Measurements from ENCODE around the gene C10orf105. TPM values are rescaled to one million over a fixed set of nuclear protein-coding genes. Genes with fewer than 3 reads are reported as not detected.

Gene C10orf105
- polyA plus RNA-seq, 1 of the 3 experiments (the other 2 are of a cell fraction), result not detected

DNA sequence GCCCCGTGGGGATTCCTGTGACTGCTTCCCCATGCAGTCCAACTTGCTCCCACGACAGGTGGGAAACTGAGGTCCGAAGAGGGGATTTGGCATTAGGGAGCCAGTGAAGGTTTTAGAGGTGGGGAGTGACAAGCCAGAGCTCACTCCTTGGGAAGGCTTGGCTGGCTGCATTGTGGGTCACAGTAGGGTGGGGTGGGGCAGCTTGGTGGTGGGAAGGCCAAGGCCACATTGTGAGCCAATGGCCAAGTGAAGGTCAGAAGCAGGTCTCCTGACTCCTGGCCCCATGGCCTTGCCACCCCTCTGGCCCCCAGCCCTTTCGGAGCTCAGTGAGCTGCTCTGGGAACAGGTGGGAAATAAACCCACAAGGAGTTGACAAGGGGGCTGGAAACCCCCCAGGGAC lies 2.5 kb downstream of the C10orf105 start:
- no peak for DNase-seq
- POLR2A ChIA-PET, result interaction anchor here (1.0 kb wide), 1 partner anchor 398 kb away, joined by 3 read pairs; the partner anchor contains the start of gene SLC29A3

DNA sequence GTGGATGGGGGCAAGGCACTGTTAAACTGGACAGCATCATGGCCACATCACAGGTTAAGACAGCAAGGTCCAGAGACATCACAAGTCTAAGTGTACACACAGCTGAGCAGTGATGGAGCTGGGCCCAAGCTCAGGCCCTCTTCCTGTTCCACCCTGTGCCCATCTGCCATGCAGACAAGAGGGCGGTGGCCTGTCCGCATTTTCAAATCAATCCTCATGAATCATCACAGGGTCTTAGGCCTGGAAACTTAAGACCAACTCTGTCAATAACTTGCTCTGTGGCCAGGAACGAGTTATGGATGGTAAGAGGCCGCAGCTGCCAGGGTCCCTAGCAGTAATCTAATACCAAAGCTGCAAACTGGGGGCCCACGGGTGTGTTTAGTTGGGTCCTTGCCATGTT lies 3.2 kb downstream of the C10orf105 start:
- no peak overlapping the region for H3K9ac ChIP-seq
- no peak overlapping the region for H2AFZ ChIP-seq (ENCODE audit: low read depth)
- peaks cover 0 to 41% of the 10 kb centered on the region in 2 experiments; a peak in 1 of 4 replicates for H3K4me1 ChIP-seq (ENCODE audit: control insufficient read depth in 1 of 2, insufficient read depth in 2 of 2, low read depth in 1 of 2, low read length in 1 of 2)
- no peak for DNase-seq
- H3F3A ChIP-seq (replicated peaks; ENCODE audit: insufficient read depth), result no peaks in the 10 kb centered on the region
- H3K9me2 ChIP-seq, result no peaks in the 10 kb centered on the region
- H3K27me3 ChIP-seq (ENCODE audit: insufficient read depth), result no peaks in the 10 kb centered on the region
- 82% methylated on average over 4 of the region's 5 CpGs for WGBS (ENCODE audit: low lambda C conversion rate)
- POLR2A ChIA-PET, result interaction anchor here (1.0 kb wide), 1 partner anchor 397 kb away, joined by 3 read pairs; the partner anchor contains the start of gene SLC29A3
- CTCF ChIA-PET, result interaction anchor here (0.7 to 14.1 kb wide), 9 partner anchors 8 to 332 kb away, joined by 4 to 195 read pairs (median 9); partner anchors contain the start of gene VSIR
- no peak overlapping the region for H3K4me2 ChIP-seq
- H3K36me3 ChIP-seq (replicated peaks in 1 of 2; ENCODE audit: control insufficient read depth in 1 of 2, insufficient read depth in 2 of 2, low read length in 1 of 2), result no peaks in the 10 kb centered on the region
- no peaks in the 10 kb centered on the region for H3K9me3 ChIP-seq
- no peaks in the 10 kb centered on the region for H4K20me1 ChIP-seq (ENCODE audit: insufficient read depth)
- H3K4me3 ChIP-seq (ENCODE audit: low read depth in 2 of 2, low read length in 1 of 2), result no peak overlapping the region
- H3K27ac ChIP-seq (ENCODE audit: low read depth in 2 of 2, low read length in 1 of 2), result no peak overlapping the region
- no peaks in the 10 kb centered on the region for H3K79me2 ChIP-seq (ENCODE audit: insufficient read depth)
- TF ChIP-seq NFIC (IDR thresholded peaks at IDR 0.05; ENCODE audit: borderline replicate concordance) (no peak), RXRA (IDR thresholded peaks at IDR 0.05; ENCODE audit: borderline replicate concordance, low read depth) (no peak), EZH2phosphoT487 (IDR thresholded peaks at IDR 0.05; ENCODE audit: borderline replicate concordance, low read depth) (no peak), JUND (IDR thresholded peaks at IDR 0.05) (no peak), FOXM1 (IDR thresholded peaks at IDR 0.05; ENCODE audit: low read depth) (no peak), RFX5 (IDR thresholded peaks at IDR 0.05; ENCODE audit: low read length) (no peak)
- TF ChIP-seq, protein P1, sequence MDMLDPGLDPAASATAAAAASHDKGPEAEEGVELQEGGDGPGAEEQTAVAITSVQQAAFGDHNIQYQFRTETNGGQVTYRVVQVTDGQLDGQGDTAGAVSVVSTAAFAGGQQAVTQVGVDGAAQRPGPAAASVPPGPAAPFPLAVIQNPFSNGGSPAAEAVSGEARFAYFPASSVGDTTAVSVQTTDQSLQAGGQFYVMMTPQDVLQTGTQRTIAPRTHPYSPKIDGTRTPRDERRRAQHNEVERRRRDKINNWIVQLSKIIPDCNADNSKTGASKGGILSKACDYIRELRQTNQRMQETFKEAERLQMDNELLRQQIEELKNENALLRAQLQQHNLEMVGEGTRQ (IDR thresholded peaks at IDR 0.05; ENCODE audit: borderline replicate concordance, low read depth, low read length), result no peak
- TF ChIP-seq, protein P2, sequence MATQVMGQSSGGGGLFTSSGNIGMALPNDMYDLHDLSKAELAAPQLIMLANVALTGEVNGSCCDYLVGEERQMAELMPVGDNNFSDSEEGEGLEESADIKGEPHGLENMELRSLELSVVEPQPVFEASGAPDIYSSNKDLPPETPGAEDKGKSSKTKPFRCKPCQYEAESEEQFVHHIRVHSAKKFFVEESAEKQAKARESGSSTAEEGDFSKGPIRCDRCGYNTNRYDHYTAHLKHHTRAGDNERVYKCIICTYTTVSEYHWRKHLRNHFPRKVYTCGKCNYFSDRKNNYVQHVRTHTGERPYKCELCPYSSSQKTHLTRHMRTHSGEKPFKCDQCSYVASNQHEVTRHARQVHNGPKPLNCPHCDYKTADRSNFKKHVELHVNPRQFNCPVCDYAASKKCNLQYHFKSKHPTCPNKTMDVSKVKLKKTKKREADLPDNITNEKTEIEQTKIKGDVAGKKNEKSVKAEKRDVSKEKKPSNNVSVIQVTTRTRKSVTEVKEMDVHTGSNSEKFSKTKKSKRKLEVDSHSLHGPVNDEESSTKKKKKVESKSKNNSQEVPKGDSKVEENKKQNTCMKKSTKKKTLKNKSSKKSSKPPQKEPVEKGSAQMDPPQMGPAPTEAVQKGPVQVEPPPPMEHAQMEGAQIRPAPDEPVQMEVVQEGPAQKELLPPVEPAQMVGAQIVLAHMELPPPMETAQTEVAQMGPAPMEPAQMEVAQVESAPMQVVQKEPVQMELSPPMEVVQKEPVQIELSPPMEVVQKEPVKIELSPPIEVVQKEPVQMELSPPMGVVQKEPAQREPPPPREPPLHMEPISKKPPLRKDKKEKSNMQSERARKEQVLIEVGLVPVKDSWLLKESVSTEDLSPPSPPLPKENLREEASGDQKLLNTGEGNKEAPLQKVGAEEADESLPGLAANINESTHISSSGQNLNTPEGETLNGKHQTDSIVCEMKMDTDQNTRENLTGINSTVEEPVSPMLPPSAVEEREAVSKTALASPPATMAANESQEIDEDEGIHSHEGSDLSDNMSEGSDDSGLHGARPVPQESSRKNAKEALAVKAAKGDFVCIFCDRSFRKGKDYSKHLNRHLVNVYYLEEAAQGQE (IDR thresholded peaks at IDR 0.05; ENCODE audit: low read depth, low read length), result no peak
- TF ChIP-seq, protein P3, sequence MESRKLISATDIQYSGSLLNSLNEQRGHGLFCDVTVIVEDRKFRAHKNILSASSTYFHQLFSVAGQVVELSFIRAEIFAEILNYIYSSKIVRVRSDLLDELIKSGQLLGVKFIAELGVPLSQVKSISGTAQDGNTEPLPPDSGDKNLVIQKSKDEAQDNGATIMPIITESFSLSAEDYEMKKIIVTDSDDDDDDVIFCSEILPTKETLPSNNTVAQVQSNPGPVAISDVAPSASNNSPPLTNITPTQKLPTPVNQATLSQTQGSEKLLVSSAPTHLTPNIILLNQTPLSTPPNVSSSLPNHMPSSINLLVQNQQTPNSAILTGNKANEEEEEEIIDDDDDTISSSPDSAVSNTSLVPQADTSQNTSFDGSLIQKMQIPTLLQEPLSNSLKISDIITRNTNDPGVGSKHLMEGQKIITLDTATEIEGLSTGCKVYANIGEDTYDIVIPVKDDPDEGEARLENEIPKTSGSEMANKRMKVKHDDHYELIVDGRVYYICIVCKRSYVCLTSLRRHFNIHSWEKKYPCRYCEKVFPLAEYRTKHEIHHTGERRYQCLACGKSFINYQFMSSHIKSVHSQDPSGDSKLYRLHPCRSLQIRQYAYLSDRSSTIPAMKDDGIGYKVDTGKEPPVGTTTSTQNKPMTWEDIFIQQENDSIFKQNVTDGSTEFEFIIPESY (IDR thresholded peaks at IDR 0.05; ENCODE audit: borderline replicate concordance, low read depth), result no peak
- TF ChIP-seq, protein P4, sequence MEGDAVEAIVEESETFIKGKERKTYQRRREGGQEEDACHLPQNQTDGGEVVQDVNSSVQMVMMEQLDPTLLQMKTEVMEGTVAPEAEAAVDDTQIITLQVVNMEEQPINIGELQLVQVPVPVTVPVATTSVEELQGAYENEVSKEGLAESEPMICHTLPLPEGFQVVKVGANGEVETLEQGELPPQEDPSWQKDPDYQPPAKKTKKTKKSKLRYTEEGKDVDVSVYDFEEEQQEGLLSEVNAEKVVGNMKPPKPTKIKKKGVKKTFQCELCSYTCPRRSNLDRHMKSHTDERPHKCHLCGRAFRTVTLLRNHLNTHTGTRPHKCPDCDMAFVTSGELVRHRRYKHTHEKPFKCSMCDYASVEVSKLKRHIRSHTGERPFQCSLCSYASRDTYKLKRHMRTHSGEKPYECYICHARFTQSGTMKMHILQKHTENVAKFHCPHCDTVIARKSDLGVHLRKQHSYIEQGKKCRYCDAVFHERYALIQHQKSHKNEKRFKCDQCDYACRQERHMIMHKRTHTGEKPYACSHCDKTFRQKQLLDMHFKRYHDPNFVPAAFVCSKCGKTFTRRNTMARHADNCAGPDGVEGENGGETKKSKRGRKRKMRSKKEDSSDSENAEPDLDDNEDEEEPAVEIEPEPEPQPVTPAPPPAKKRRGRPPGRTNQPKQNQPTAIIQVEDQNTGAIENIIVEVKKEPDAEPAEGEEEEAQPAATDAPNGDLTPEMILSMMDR (IDR thresholded peaks at IDR 0.05), result no peak
- TF ChIP-seq, protein P5, sequence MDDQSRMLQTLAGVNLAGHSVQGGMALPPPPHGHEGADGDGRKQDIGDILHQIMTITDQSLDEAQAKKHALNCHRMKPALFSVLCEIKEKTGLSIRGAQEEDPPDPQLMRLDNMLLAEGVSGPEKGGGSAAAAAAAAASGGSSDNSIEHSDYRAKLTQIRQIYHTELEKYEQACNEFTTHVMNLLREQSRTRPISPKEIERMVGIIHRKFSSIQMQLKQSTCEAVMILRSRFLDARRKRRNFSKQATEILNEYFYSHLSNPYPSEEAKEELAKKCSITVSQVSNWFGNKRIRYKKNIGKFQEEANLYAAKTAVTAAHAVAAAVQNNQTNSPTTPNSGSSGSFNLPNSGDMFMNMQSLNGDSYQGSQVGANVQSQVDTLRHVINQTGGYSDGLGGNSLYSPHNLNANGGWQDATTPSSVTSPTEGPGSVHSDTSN (IDR thresholded peaks at IDR 0.05), result no peak

More for the DNA sequence above, 2.5 kb downstream of the C10orf105 start:
- Histone ChIP-seq H2AFZ (ENCODE audit: low read depth) (no peak overlapping the region), H3K4me2 (no peak overlapping the region), H3K9me2 (no peaks in the 10 kb centered on the region), H3K4me3 (ENCODE audit: low read depth in 2 of 2, low read length in 1 of 2) (no peak overlapping the region), H3K36me3 (replicated peaks in 1 of 2; ENCODE audit: control insufficient read depth in 1 of 2, insufficient read depth in 2 of 2, low read length in 1 of 2) (no peaks in the 10 kb centered on the region), H3K79me2 (ENCODE audit: insufficient read depth) (no peaks in the 10 kb centered on the region), H3K9ac (no peak overlapping the region), H3K27me3 (ENCODE audit: insufficient read depth) (0 out of 2 replicates have a peak, but pooled peaks cover 4% of the 10 kb centered on the region), H3K4me1 (ENCODE audit: control insufficient read depth in 1 of 2, insufficient read depth in 2 of 2, low read depth in 1 of 2, low read length in 1 of 2) (peaks cover 0 to 41% of the 10 kb centered on the region in 2 experiments; a peak in 1 of 4 replicates), H3K27ac (ENCODE audit: low read depth in 2 of 2, low read length in 1 of 2) (peak overlapping the region in 1 of 2 experiments; percentile 65; a peak in 1 of 4 replicates), H3F3A (replicated peaks; ENCODE audit: insufficient read depth) (no peaks in the 10 kb centered on the region), H4K20me1 (ENCODE audit: insufficient read depth) (no peaks in the 10 kb centered on the region), H3K9me3 (no peaks in the 10 kb centered on the region)
- 55% methylated on average over 4 of the region's 4 CpGs for WGBS (ENCODE audit: low lambda C conversion rate)
- CTCF ChIA-PET, result interaction anchor here (0.8 to 14.1 kb wide), 9 partner anchors 9 to 399 kb away, joined by 3 to 195 read pairs (median 9); partner anchors contain the start of gene VSIR
- no peak for TF ChIP-seq RAD21 (IDR thresholded peaks at IDR 0.05; ENCODE audit: low read length)
- TF ChIP-seq NFIC (IDR thresholded peaks at IDR 0.05; ENCODE audit: borderline replicate concordance), result no peak
- TF ChIP-seq TEAD4 (IDR thresholded peaks at IDR 0.05; ENCODE audit: borderline replicate concordance, insufficient read depth), result no peak
- TF ChIP-seq, protein P6, sequence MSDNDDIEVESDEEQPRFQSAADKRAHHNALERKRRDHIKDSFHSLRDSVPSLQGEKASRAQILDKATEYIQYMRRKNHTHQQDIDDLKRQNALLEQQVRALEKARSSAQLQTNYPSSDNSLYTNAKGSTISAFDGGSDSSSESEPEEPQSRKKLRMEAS (IDR thresholded peaks at IDR 0.05; ENCODE audit: low read depth), result no peak
- TF ChIP-seq POLR2AphosphoS5 (IDR thresholded peaks at IDR 0.05; ENCODE audit: low read depth, low read length), result no peak
- TF ChIP-seq, protein P1 (IDR thresholded peaks at IDR 0.05; ENCODE audit: borderline replicate concordance, low read depth, low read length), result no peak
